WTC11 (cell line): ENCODE results near the gene NUMA1. TPM values are rescaled to one million over a fixed set of nuclear protein-coding genes. Genes with fewer than 3 reads are reported as not detected.

Source experiments
- ATAC-seq: fragments of 200-7000 bp; cut with Tn5 transposase; 2 replicates; pipeline ENCODE4 v1.10.0; 2021; ENCODE audit warnings: mild to moderate bottlenecking, moderate library complexity
- CTCF ChIA-PET: fragments of 300-600 bp; sonication (Branson Sonifier 250); formaldehyde crosslinking; loops from one replicate; lab custom pipeline; 2021; ENCODE audit warnings: antibody characterized with exemption; lab: Charles Lee
- POLR2A ChIA-PET: fragments of 350-600 bp; sonication (Branson Sonifier 250); formaldehyde crosslinking; loops from one replicate; lab custom pipeline; 2021; ENCODE audit warnings: antibody characterized with exemption; lab: Charles Lee
- DNase-seq: peaks from one replicate; pipeline ENCODE4 v3.0.0; 2021; ENCODE audit warnings: low spot score
- H3K27ac Mint-ChIP-seq: 2 replicates; pipeline ENCODE4 v1.8.0; 2021; ENCODE audit warnings: mixed read lengths
- H3K27me3 Mint-ChIP-seq: 2 replicates; pipeline ENCODE4 v1.8.0; 2021; ENCODE audit warnings: low read depth, mild to moderate bottlenecking, moderate library complexity, mixed read lengths
- H3K36me3 Mint-ChIP-seq: 2 replicates; pipeline ENCODE4 v1.8.0; 2021; ENCODE audit warnings: mixed read lengths
- H3K4me1 Mint-ChIP-seq: 2 replicates; pipeline ENCODE4 v1.8.0; 2022; ENCODE audit warnings: mixed read lengths
- H3K4me3 Mint-ChIP-seq: 2 replicates; pipeline ENCODE4 v1.8.0; 2021; ENCODE audit warnings: mild to moderate bottlenecking, moderate library complexity, mixed read lengths
- H3K9me3 Mint-ChIP-seq: 2 replicates; pipeline ENCODE4 v1.8.0; 2021; ENCODE audit warnings: mixed read lengths
- AFF4 ChIP-seq: sonication (generic); formaldehyde crosslinking; IDR thresholded peaks from 2 replicates; pipeline ENCODE4 v1.8.1; 2023; ENCODE audit warnings: mild to moderate bottlenecking, missing genetic modification reagents, borderline replicate concordance
- E2F5 ChIP-seq: sonication (generic); formaldehyde crosslinking; IDR thresholded peaks from 2 replicates; pipeline ENCODE4 v1.8.1; 2022; ENCODE audit warnings: mild to moderate bottlenecking, moderate library complexity, missing genetic modification reagents
- ETV6 ChIP-seq: sonication (generic); formaldehyde crosslinking; IDR thresholded peaks from 2 replicates; pipeline ENCODE4 v1.8.1; 2022; ENCODE audit warnings: mild to moderate bottlenecking, missing genetic modification reagents
- FOXP1 ChIP-seq: sonication (generic); formaldehyde crosslinking; IDR thresholded peaks from 2 replicates; pipeline ENCODE4 v1.8.0; 2022; ENCODE audit warnings: missing genetic modification reagents, mild to moderate bottlenecking, moderate library complexity, borderline replicate concordance
- GTF2I ChIP-seq: fragments of 250-450 bp; sonication (Bioruptor Pico); conservative IDR thresholded peaks from 2 replicates; pipeline ENCODE4 v1.4.0; 2021; ENCODE audit warnings: mild to moderate bottlenecking
- JAZF1 ChIP-seq: fragments of 250-450 bp; sonication (Bioruptor Pico); IDR thresholded peaks from 2 replicates; pipeline ENCODE4 v1.9.0; 2021; ENCODE audit warnings: moderate library complexity, mild to moderate bottlenecking, inconsistent platforms
- KAT7 ChIP-seq: sonication (generic); formaldehyde crosslinking; IDR thresholded peaks from 2 replicates; pipeline ENCODE4 v1.8.1; 2023; ENCODE audit warnings: missing genetic modification reagents, mild to moderate bottlenecking, borderline replicate concordance
- NR3C1 ChIP-seq: sonication (generic); formaldehyde crosslinking; conservative IDR thresholded peaks from 2 replicates; pipeline ENCODE4 v1.8.1; 2023; ENCODE audit warnings: low read depth, mild to moderate bottlenecking, missing genetic modification reagents
- RELA ChIP-seq: sonication (generic); formaldehyde crosslinking; IDR thresholded peaks from 2 replicates; pipeline ENCODE4 v1.8.1; 2022; ENCODE audit warnings: missing genetic modification reagents, mild to moderate bottlenecking, borderline replicate concordance
- SP1 ChIP-seq: sonication (generic); formaldehyde crosslinking; conservative IDR thresholded peaks from 2 replicates; pipeline ENCODE4 v1.8.1; 2022; ENCODE audit warnings: missing genetic modification reagents
- ZBTB21 ChIP-seq: sonication (generic); formaldehyde crosslinking; IDR thresholded peaks from 2 replicates; pipeline ENCODE4 v1.8.1; 2023; ENCODE audit warnings: mild to moderate bottlenecking, missing genetic modification reagents, borderline replicate concordance
- ZNF121 ChIP-seq: sonication (generic); formaldehyde crosslinking; IDR thresholded peaks from 2 replicates; pipeline ENCODE4 v1.8.0; 2023; ENCODE audit warnings: missing genetic modification reagents
- ZNF138 ChIP-seq: sonication (generic); formaldehyde crosslinking; conservative IDR thresholded peaks from 2 replicates; pipeline ENCODE4 v1.8.1; 2022; ENCODE audit warnings: mild to moderate bottlenecking, moderate library complexity, missing genetic modification reagents
- ZNF263 ChIP-seq: sonication (generic); formaldehyde crosslinking; IDR thresholded peaks from 2 replicates; pipeline ENCODE4 v1.8.1; 2022; ENCODE audit warnings: low read depth, mild to moderate bottlenecking, moderate library complexity, missing genetic modification reagents
- total RNA-seq: library from RNA; stranded (reverse); gene quantifications from 3 replicates; pipeline ENCODE4 v1.2.3, GENCODE V29; 2021
- TF ChIP-seq, protein P1 (sequence below): sonication (generic); formaldehyde crosslinking; IDR thresholded peaks from 2 replicates; pipeline ENCODE4 v1.8.0; 2022; ENCODE audit warnings: mild to moderate bottlenecking, missing genetic modification reagents
- TF ChIP-seq, protein P2 (sequence below): sonication (generic); formaldehyde crosslinking; IDR thresholded peaks from 2 replicates; pipeline ENCODE4 v1.8.1; 2022; ENCODE audit warnings: mild to moderate bottlenecking, missing genetic modification reagents, moderate library complexity, borderline replicate concordance
- TF ChIP-seq, protein P3 (sequence below): sonication (generic); formaldehyde crosslinking; IDR thresholded peaks from 2 replicates; pipeline ENCODE4 v1.8.1; 2022; ENCODE audit warnings: missing genetic modification reagents, borderline replicate concordance
- TF ChIP-seq, protein P4 (sequence below): fragments of 250-450 bp; sonication (Bioruptor Pico); IDR thresholded peaks from 2 replicates; pipeline ENCODE4 v1.9.0; 2021; ENCODE audit warnings: mild to moderate bottlenecking
- TF ChIP-seq, protein P5 (sequence below): sonication (generic); formaldehyde crosslinking; IDR thresholded peaks from 2 replicates; pipeline ENCODE4 v1.8.0; 2022; ENCODE audit warnings: mild to moderate bottlenecking, missing genetic modification reagents
- TF ChIP-seq, protein P6 (sequence below): sonication (generic); formaldehyde crosslinking; IDR thresholded peaks from 2 replicates; pipeline ENCODE4 v1.8.1; 2023; ENCODE audit warnings: mild to moderate bottlenecking, missing genetic modification reagents

The NUMA1 gene
- total RNA-seq, 1 experiment from 2014 or later = 147 TPM

DNA sequence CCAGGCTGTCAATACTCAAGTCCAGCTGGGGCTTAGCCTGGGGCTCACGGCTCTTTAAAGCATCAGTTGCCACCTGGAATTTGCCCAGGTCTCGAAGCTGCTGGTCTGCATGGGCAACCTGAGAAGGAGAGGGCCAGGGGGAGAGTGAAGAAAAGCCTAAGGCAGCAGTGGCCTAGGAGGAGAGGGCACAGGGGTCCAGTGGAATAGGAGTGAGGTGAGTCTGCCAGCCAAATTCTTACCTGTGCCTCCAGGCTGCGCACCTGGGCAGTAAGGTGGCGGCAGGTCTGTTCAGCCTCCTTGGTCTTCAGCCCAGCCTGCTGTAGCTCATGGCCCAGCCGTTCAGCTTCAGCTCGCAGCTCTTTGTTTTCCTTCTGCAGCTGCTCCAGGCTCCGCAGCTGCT, 71.6 kb downstream of the NUMA1 start:
- no peaks in the 10 kb centered on the region for H3K9me3 Mint-ChIP-seq
- ChIA-PET POLR2A (no interaction called here), CTCF (interaction anchor here (0.8 to 1.6 kb wide), 4 partner anchors 31 to 173 kb away, joined by 5 to 6 read pairs (median 5); no protein-coding TSS in a partner anchor)
- ATAC-seq = no peak
- no peak overlapping the region for H3K27ac Mint-ChIP-seq
- no peaks in the 10 kb centered on the region for H3K27me3 Mint-ChIP-seq
- H3K4me3 Mint-ChIP-seq = no peak overlapping the region
- DNase-seq = no peak
- peaks cover 58% of the 10 kb centered on the region for H3K36me3 Mint-ChIP-seq
- TF ChIP-seq FOXP1 (CRISPR knock-in tag) = no peak
- TF ChIP-seq E2F5 (CRISPR knock-in tag) = no peak
- no peak for TF ChIP-seq ZBTB21
- TF ChIP-seq, protein P1, sequence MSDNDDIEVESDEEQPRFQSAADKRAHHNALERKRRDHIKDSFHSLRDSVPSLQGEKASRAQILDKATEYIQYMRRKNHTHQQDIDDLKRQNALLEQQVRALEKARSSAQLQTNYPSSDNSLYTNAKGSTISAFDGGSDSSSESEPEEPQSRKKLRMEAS (CRISPR knock-in tag) = no peak
- TF ChIP-seq GTF2I (CRISPR knock-in tag) = no peak
- TF ChIP-seq, protein P2, sequence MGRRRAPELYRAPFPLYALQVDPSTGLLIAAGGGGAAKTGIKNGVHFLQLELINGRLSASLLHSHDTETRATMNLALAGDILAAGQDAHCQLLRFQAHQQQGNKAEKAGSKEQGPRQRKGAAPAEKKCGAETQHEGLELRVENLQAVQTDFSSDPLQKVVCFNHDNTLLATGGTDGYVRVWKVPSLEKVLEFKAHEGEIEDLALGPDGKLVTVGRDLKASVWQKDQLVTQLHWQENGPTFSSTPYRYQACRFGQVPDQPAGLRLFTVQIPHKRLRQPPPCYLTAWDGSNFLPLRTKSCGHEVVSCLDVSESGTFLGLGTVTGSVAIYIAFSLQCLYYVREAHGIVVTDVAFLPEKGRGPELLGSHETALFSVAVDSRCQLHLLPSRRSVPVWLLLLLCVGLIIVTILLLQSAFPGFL (CRISPR knock-in tag) = no peak
- TF ChIP-seq ZNF138 = no peak
- TF ChIP-seq KAT7 = no peak
- no peak for TF ChIP-seq ZNF121 (CRISPR knock-in tag)
- TF ChIP-seq, protein P3, sequence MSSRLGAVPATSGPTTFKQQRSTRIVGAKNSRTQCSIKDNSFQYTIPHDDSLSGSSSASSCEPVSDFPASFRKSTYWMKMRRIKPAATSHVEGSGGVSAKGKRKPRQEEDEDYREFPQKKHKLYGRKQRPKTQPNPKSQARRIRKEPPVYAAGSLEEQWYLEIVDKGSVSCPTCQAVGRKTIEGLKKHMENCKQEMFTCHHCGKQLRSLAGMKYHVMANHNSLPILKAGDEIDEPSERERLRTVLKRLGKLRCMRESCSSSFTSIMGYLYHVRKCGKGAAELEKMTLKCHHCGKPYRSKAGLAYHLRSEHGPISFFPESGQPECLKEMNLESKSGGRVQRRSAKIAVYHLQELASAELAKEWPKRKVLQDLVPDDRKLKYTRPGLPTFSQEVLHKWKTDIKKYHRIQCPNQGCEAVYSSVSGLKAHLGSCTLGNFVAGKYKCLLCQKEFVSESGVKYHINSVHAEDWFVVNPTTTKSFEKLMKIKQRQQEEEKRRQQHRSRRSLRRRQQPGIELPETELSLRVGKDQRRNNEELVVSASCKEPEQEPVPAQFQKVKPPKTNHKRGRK = no peak
- no peak for TF ChIP-seq SP1 (CRISPR knock-in tag)
- TF ChIP-seq ZNF263 (CRISPR knock-in tag) = no peak
- TF ChIP-seq, protein P4, sequence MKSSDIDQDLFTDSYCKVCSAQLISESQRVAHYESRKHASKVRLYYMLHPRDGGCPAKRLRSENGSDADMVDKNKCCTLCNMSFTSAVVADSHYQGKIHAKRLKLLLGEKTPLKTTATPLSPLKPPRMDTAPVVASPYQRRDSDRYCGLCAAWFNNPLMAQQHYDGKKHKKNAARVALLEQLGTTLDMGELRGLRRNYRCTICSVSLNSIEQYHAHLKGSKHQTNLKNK (CRISPR knock-in tag) = no peak
- no peak for TF ChIP-seq JAZF1
- TF ChIP-seq RELA (CRISPR knock-in tag) = no peak
- TF ChIP-seq NR3C1 (CRISPR knock-in tag) = no peak
- TF ChIP-seq ETV6 = no peak
- TF ChIP-seq, protein P5, sequence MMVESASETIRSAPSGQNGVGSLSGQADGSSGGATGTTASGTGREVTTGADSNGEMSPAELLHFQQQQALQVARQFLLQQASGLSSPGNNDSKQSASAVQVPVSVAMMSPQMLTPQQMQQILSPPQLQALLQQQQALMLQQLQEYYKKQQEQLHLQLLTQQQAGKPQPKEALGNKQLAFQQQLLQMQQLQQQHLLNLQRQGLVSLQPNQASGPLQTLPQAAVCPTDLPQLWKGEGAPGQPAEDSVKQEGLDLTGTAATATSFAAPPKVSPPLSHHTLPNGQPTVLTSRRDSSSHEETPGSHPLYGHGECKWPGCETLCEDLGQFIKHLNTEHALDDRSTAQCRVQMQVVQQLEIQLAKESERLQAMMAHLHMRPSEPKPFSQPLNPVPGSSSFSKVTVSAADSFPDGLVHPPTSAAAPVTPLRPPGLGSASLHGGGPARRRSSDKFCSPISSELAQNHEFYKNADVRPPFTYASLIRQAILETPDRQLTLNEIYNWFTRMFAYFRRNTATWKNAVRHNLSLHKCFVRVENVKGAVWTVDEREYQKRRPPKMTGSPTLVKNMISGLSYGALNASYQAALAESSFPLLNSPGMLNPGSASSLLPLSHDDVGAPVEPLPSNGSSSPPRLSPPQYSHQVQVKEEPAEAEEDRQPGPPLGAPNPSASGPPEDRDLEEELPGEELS (CRISPR knock-in tag) = no peak
- TF ChIP-seq AFF4 (CRISPR knock-in tag) = no peak
- TF ChIP-seq, protein P6, sequence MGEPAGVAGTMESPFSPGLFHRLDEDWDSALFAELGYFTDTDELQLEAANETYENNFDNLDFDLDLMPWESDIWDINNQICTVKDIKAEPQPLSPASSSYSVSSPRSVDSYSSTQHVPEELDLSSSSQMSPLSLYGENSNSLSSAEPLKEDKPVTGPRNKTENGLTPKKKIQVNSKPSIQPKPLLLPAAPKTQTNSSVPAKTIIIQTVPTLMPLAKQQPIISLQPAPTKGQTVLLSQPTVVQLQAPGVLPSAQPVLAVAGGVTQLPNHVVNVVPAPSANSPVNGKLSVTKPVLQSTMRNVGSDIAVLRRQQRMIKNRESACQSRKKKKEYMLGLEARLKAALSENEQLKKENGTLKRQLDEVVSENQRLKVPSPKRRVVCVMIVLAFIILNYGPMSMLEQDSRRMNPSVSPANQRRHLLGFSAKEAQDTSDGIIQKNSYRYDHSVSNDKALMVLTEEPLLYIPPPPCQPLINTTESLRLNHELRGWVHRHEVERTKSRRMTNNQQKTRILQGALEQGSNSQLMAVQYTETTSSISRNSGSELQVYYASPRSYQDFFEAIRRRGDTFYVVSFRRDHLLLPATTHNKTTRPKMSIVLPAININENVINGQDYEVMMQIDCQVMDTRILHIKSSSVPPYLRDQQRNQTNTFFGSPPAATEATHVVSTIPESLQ (CRISPR knock-in tag) = no peak
- H3K4me1 Mint-ChIP-seq = no peaks in the 10 kb centered on the region
